ENCODE measurements around the gene ATP8B3.

Gene ATP8B3

DNA sequence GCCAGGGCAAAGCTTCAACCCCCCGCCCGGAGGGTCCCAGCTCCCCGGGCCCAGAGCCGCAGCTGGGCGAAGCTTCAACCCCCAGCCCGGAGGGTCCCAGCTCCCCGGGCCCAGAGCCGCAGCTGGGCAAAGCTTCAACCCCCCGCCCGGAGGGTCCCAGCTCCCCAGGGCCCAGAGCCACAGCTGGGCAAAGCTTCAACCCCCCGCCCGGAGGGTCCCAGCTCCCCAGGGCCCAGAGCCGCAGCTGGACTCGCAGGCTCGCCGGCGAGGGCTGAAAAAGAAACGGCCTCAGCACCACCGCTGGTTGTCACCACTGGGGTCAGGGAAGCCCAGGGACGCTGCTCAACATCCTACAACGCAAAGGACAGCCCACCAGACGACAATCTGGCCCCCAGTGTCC, 31.0 kb upstream of the ATP8B3 start:
- no peak for TF ChIP-seq SIN3A (IDR thresholded peaks at IDR 0.05; ENCODE audit: borderline replicate concordance, insufficient read depth, low read length)
- TF ChIP-seq FOXP2 (optimal IDR thresholded peaks at IDR 0.05; ENCODE audit: borderline replicate concordance, extremely low read depth, extremely low read length, insufficient read depth): no peak
- TF ChIP-seq REST (IDR thresholded peaks at IDR 0.05; ENCODE audit: insufficient read depth in 1 of 2, low read depth in 2 of 2, low read length in 2 of 2): no peak

- no peak for TF ChIP-seq TAF1 (IDR thresholded peaks at IDR 0.05; ENCODE audit: borderline replicate concordance, insufficient read depth, low read length)
- no peak for TF ChIP-seq POLR2AphosphoS5 (IDR thresholded peaks at IDR 0.05; ENCODE audit: low read depth, low read length)
- no peak for TF ChIP-seq SIN3A (IDR thresholded peaks at IDR 0.05; ENCODE audit: borderline replicate concordance, insufficient read depth, low read length)
- TF ChIP-seq FOXP2 (optimal IDR thresholded peaks at IDR 0.05; ENCODE audit: borderline replicate concordance, extremely low read depth, extremely low read length, insufficient read depth): no peak
Measured at GRCh38 chr19:1841209-1841924, 29.3 kb upstream of the ATP8B3 start.

GRCh38 chr19:1840541-1841115, 28.6 kb upstream of the ATP8B3 start:
- no peak for TF ChIP-seq REST (IDR thresholded peaks at IDR 0.05; ENCODE audit: insufficient read depth in 1 of 2, low read depth in 2 of 2, low read length in 2 of 2)
- peak; percentile 39; the same call in 1 of the 2 replicates for TF ChIP-seq TAF1 (IDR thresholded peaks at IDR 0.05; ENCODE audit: borderline replicate concordance, insufficient read depth, low read length)
- peak; percentile 49; the same call in 1 of the 2 replicates for TF ChIP-seq POLR2AphosphoS5 (IDR thresholded peaks at IDR 0.05; ENCODE audit: low read depth, low read length)
- peak; percentile 25; the same call in 1 of the 2 replicates for TF ChIP-seq SIN3A (IDR thresholded peaks at IDR 0.05; ENCODE audit: borderline replicate concordance, insufficient read depth, low read length)
- peak; percentile 14 for TF ChIP-seq FOXP2 (optimal IDR thresholded peaks at IDR 0.05; ENCODE audit: borderline replicate concordance, extremely low read depth, extremely low read length, insufficient read depth)

GRCh38 chr19:1839658-1840540, 27.8 kb upstream of the ATP8B3 start:
- no peak for TF ChIP-seq REST (IDR thresholded peaks at IDR 0.05; ENCODE audit: insufficient read depth in 1 of 2, low read depth in 2 of 2, low read length in 2 of 2)

DNA sequence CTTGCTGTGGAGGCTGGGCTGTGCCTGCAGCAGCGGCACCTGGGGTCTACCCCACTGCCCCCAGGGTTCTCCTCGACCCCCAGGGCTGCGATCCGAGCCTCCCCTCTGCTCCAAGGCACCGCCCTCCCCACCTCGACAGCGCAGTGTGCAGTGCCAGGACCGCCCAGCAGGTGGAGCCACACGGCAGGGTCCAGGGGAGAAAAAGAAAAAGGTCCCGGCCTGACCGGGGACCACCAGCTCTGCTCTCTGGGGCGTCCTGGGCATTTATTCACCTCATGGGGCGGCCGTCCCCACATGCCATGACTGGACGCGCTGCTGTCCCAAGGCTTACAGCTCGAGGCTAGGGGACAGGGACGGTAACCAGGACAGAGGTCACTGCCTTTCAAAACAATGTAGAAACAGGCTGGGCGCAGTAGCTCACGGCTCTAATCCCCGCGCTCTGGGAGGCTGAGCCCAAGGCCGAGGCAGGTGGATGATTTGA, 25.6 kb upstream of the ATP8B3 start:
- no peak for TF ChIP-seq REST (IDR thresholded peaks at IDR 0.05; ENCODE audit: insufficient read depth in 1 of 2, low read depth in 2 of 2, low read length in 2 of 2)
- no peak for TF ChIP-seq POLR2AphosphoS5 (IDR thresholded peaks at IDR 0.05; ENCODE audit: low read depth, low read length)
